GM19025 (cell line): Measurements from ENCODE around the gene LRTM1.

Source experiments
- ATAC-seq: cut with Tn5 transposase; IDR thresholded peaks from one replicate; pipeline ENCODE4 v1.9.1; 2021; ENCODE audit warnings: mild to moderate bottlenecking, low read depth, moderate library complexity; ENCODE audit not compliant: unreplicated experiment

Gene LRTM1

DNA sequence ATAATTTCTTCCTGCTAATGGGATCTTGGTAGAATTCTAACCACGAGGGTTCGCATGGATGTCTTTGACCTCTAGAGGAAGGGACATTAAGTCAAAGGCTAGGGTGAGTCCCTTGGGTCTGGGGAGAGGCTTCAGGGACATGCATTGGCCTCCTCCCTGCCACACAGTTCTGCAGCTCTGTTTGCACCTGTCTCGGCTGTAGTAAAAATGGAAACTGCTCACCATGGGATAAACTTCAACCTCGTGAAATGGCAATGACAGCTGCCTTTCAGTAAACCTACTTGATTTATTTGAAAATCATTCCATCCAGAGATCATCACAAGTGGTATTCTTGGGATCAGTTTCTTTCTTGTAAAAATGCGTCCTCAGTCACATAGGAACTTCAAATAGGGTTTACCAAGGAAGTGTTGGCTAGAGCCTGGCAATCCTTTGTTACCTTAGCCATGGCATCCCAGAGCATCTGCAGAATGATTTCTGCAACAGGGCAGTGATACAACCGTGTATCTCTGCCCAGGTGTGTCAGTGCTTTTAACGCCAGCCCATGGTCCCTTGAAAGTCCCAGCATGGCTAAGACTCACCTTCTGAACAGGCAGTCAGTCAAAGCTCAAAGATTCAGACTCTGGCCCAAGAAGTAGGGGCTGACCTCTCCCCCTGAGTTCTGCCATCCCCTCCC, 14.0 kb upstream of the LRTM1 start:
- ATAC-seq = no peak

DNA sequence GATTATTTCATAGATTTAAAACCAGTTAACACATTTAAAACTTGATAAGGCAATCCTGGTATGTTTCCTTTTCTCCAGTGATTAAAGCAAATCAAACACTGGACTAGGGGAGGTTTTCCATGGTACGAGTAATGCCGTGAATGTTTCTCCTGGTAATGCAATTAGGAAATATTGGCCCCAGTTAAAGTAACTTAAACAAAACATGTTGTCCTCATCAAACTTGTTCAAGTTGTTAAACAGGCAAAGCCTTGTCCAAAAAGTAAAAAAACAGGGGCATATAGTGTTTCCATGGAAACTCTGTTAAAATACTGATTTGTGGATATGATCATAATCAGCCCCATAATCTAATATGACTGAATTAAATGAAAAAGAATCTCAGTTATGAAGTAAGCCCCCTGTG, 13.1 kb upstream of the LRTM1 start:
- no peak for ATAC-seq

DNA sequence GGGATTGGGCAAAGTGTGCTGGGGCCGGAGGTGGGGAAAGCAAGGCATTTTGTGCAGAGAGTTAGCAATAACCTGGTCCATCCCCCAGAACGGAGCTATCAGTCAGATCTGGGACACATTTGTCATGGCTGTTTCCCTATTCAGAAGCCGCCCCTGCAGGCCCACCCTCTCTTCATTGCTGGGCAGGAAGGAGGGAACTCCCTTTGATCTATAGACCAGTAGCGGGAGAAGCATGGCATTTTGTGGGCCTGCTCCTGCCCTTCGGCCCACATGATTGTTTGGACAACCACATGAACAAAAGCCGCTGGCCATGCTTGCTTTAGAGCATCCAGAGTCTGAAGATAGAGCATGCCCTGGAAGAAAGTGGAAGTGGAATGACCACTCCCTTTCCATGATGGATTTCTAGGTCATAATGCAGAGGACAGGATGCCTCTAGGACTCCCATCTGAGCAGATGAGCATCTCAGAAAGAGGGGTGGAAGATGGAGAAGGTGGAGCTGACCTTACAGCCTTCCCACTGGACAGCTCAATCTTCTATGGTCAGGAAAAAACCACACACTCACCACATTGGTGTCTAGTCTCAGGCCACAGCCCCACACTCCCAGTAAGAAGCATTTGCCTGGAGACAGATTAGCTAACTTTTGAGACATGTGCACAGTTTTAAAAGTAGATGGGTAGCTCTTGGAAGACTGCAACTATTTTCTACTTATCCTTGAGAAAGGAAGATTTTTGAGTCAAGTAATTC, 11.9 kb upstream of the LRTM1 start:
- ATAC-seq = no peak

DNA sequence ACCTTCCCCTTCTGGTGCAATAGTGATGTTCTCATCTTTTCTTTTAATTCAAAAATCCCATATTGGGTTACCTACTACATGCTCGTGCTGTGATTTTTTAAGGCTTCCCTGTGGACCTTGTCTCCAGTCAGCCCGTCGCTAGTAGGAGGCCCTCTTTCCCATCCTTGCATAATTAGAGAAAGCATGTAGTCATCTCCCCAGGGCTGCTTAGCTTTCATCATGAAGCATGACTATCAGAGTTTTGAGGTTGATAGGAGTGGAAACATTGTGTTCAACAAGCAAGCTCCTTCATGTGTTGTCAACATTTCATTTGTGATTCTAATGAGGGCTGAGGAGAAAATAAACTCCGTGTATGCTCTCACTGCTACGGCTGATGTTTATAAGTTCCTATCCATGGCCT, 8.7 kb upstream of the LRTM1 start:
- ATAC-seq = no peak

DNA sequence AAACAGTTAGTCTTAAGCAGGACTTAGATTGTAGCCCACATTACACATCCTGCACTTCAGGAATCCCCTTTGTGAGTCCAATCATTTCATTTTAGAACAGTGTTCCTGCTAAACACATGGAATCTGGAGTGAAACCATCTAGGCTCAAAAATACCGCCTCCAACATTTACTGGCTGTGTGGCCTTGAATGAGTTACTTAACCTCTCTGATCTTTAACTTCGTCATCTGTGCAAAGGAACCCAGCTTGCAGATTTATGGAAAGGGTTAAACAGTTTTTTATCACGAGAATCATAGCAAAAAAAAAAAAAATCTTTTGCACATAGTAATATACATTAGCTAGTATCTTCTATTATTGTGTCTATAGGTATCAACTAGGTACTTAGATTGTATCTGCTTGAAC, 8.0 kb upstream of the LRTM1 start:
- no peak for ATAC-seq

DNA sequence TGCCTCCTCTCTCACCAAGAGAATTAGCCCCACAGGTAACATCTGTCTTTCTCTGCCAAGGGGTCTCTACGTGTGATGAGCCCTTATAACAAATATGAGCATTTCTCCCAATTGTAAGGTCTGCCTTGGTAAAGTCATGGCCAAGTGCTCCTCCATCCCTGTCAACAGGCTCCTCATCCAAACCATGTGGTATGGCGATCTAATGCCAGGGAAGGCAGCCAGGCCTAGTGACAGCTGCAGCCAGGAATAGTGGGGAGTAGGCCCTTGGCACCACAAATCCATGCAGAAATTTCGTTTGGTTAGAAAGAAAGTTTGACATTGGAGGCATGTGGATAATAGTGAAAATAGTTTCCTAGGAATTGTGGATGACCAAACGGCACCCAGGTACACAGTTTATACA, 4.7 kb upstream of the LRTM1 start:
- no peak for ATAC-seq

DNA sequence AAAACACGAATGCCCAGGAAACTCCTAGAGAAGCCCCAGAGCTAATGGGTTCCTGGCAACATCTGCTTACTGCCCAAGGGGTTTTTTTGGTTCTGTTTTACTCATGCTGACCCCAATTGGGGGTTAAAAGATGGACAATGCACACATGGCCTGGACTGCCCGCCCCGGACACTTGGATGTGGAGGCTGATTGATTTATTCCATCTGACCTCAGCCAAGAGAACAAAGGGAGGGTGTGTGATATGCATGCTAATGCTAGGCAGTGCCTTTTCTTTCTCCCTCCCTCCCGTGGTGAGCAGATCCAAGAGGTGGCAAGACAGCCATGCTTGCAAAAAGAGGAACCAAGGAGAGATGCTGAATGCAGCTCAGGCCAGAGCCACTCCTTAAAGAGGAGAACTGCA, 3.3 kb upstream of the LRTM1 start:
- ATAC-seq = no peak

DNA sequence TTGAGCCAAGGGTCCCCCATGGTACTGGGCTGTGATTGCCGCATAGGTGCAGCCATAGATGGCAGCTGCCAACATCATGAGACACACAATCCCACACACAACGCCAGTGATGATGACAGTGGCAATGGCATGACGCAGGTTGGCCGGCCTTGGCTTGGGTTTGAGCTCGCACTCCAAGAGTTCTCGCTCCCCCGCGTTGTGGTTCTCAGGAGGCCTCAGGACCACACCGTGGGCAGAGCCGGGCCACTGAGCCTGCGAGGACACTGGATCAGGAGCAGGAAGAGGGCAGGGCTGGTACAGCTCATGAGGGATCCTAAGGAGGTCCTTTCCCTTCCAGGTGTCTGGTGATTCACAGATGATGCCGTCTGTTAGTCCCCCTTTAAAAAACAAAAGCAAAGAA, 9.3 kb downstream of the LRTM1 start:
- ATAC-seq = no peak

DNA sequence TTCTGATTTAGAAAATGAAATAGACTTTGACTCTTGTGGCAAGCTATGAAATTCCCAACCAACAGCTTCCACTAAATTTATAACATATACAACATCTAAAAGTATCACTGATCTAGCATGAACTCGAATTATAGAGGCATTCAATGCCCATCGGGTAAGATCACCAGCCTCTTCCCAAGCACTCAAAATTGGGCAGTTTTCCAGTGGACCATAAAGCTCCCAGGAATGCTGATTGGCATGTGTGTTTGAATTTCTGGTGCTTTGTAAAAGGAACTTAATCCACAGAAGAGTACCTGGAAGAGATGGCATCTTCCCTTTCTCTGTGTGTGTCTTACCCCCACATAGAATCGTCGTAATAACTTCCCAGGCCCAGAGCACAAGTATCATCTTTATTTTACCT, 10.0 kb downstream of the LRTM1 start:
- ATAC-seq = no peak

DNA sequence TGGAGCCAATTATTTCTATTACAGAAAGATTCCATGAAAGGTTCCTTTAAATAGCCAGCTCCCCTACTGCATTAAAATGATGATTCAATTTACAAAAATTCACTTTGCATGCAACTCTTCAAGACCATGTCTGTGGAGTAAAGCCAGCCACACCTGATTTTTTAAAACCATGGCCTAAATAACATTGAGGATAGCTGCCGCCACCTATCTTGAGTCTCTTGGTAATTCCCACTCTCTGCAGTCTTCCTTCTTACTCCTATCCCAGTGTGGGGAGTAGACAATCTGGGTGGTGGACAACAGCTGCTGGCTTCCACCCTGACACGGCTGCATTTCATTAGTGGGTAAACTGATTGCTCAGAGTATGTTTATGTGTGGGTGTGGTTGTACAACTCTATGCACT, 10.7 kb downstream of the LRTM1 start:
- ATAC-seq = no peak

DNA sequence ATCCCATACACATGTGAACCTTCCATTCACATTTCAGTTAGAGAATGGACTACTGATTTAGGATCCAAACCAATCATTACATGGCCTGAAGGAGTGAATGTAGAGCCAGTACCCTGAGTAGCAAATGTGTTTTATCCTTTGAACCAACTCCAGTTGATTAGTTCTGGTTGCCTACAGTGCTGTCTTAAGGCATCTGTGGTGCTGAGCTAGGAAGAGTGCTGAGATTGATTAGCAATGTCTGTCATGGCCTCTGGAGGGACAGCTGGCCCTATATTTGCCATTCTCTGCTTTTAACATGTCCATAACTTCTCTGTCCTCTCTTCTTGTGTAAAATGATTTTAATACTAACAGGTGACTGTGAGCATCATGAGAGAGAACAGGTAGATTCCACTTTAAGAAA, 11.1 kb downstream of the LRTM1 start:
- no peak for ATAC-seq

DNA sequence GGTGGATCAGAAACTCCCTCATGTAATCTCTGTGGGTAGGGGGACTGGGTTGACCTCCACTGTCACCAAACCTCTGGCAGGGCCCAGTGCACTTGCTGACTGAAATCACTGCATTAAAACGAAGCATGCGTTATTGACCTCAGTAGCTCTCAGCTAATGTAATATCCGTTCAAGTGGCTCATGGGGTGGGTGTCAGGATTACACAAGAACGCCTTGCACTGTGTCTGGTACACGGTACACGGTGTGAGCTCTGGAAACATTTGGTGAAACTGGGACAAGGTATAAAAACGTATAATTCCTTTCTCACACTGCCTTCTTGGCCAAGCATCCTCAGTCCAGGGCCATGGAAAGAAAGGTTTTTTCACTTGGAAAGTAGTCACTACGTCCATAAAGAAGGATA, 11.9 kb downstream of the LRTM1 start:
- no peak for ATAC-seq

DNA sequence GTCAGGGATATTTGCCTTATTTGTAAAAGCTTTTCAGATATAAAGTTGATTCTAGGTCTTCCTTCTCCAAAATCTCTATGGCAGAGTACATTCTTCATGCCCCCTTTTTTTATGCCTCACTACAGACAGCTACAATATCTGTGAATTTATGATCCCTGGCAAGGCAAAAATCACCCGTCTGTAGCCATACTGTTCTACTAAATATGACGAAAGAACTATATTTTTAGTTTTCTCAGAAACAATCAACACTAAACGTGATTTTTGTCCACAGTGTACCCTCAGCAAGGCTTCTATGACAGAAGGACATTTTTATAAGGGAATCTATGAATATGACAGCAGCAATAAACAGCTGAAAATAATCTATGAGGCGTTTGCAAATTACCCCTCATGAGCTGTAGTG, 12.7 kb downstream of the LRTM1 start:
- ATAC-seq = no peak

DNA sequence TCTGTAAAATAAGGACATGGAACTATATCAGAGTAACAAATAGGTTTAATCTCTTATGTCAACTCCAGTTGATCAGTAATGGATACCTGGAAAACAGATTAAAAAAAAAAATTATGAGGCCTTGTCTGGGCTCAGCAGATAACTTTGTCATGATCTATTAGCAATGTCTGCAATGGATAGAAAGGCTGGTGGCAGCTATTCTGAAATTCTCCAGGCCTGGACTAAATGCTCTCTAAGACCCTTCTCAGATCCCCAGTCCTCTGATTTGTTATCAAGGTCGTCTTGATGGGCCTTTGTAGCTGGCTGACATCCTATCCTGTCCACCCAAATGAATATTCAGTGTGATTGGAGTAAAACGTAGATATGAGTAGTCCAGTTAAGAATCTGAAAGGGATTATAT, 13.7 kb downstream of the LRTM1 start:
- ATAC-seq = no peak

DNA sequence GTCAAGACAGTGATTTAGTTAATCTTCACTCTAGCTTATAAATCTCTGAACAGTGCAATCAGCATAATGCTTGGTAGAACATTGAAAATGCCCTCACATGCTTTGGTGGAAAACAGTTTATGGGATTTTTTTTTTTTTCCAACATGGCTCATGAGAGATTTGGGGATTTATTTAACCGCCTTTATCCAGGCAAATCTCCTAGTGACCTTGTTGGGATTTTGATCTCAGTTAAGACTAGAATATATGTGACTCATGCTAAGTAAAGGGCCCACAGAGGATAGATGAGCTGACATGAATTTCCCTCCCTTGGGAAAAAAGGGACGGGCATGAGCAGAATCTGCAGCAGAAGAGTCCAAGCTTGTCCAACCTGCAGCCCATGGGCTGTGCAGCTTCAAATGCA, 18.7 kb downstream of the LRTM1 start:
- ATAC-seq = no peak

DNA sequence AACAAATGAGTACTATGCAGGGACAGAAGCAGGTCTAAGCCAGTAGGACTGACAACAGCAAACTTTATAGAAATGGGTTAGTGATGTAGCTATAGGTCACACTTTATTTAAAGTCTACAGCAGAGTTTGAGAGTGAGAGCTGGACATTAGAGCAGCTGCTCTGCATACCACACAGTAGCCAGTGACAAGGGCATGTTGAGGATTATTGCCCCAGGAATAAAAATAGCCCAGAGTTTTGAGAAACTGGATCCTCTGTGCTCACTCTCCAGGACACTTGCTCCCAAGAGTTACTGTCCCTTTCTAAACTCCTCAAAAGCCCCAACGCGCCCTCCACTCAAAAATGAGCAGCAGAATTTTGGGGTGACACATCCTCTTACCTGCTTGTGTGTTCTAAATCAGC, 21.1 kb downstream of the LRTM1 start:
- no peak for ATAC-seq

DNA sequence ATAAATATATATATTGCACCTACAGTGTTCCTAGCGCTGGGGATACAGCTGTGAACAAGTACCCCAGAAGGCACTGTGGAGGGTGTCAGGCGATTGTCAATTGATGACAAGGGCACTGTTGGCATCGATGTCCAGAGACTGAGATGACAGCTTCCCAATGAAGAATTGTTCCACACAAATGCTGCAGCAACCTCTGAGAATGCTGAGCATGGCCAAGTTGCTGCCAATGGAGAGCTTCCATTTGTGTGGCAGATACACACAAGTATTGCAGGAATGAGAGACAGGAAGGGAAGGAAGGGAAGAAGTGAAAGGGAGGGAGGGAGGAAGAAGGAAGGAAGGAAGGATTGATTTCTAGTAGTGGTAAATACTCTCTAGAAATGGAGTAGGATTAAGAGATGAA, 21.9 kb downstream of the LRTM1 start:
- ATAC-seq = no peak

DNA sequence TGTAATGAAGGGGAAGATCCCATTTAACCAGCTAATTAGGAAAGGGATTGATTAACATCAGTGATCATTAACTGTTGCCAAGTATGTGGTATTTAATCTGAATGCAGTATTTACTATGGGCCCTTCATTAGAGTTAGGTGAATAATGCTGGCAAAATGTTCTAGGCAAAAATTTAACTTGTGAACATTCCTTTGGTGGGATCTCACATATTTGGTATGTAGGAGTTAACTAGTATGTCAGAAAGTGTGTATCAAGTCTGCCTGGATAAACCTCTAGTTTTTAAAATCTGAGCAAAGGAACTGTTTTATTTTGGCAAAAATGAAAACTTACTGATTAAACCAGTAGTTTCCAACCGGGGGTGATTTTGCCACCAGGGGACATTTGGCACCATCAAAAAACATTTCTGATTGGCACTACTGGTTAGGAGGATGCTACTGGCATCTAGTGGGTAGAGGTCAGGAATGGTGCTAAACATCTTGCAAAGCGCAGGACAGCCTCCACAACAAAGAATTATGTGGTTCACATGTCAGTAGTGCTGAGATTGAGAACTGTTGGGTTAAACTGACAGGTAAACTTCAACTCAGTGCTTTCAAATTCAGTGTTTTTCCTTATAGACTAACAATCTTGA, 22.5 kb downstream of the LRTM1 start:
- no peak for ATAC-seq

DNA sequence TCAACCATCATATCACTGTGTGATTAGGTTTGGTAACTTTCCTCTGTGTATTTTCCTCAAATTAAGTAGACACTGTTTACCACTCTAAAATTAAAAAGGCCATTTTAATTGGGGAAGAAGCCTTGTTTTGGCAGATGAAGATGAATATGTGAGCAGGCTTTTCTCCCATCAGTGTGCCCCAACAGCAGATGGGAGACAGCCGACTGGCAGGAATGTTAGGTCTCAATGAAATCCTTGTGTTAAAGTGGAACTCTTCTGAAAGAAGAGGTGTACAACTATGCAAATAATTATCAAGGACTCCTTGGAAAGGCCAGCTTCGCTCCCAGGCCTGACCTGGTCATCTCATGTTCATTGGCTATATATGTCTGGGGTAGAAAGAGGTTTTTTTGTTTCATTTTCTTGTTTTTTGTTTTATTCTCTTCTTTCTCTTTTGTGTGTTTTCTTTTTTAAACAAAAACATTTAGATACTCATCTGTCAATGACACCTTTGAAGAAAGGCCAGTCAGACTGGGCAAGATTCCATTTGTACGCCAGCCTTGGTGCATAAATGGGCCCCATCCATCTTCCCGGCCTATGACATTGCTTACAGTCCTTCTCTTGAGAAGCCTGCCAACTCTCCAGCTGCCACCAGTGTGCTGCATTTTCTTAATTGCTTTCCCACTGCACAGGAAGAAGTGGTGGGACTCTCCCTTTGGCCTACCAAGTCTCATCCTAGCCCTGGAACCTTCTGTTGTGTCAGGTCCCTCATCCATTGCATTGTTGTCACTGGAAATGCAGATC, 25.8 kb downstream of the LRTM1 start:
- ATAC-seq = no peak

DNA sequence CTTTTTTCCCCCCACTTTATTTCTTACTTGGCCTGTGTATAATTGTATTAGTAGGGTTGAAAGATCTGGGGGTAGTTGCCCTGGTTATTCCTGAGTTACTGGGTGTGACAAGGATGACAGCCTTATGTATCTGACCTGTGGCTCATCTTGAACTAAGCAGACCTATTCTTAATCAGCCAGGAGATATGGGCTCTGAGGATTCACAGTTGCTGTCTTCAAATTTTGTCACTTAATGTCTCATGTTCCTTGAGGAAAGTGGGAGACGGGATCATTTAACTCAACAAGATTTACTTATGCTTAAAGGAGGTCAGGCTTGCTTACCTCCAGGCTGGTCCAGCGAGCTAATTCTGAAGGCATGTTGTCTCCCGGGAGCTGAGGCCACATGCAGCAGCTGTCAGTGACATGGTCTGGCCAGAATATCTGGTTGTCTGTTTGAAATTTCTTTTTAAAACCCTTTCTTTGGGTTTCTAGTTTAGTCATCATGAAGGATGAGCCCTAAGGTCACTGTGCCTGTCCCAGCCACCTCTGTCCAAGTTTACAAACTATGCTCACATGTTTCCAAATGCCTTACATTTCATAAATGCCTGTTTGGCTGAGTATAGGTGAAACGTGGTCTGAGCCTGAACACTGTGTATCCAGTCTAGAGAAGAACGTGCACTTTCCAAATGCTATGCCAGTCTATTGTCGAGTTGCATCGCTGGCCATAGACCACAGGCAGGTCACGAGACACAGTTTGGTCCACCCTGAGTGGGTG, 26.8 kb downstream of the LRTM1 start:
- no peak for ATAC-seq

DNA sequence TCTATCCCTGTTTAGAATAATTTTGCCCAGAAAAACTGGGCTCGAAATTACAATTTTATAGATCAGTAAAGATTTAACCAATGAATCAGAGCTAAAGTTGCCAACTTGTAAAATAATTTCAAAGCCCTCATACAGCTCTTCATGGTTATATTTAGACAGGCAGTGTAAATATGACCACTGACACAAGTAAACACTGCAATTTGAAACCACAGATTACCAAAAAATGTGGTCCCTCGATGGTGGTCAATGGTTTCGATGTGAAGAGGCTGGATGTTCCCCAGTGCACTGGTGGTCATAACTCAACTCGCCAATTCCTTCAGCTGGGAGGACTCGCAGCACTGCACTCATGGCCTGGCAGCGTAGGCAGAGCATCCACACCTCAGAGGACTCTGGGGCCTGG, 28.6 kb downstream of the LRTM1 start:
- ATAC-seq = no peak
